HFFc6 (cell line): Measurements from ENCODE around the gene ABCC5. TPM values are rescaled to one million over a fixed set of nuclear protein-coding genes. Genes with fewer than 3 reads are reported as not detected.

Experiments
- DNase-seq: peaks from one replicate; pipeline ENCODE4 v3.0.0-alpha.2; 2018
- H3K27ac Mint-ChIP-seq: 2 replicates; pipeline ENCODE4 v1.8.0; 2020; ENCODE audit warnings: mild to moderate bottlenecking, mixed read lengths
- H3K27me3 Mint-ChIP-seq: 2 replicates; pipeline ENCODE4 v1.8.0; 2021; ENCODE audit warnings: mild to moderate bottlenecking, moderate library complexity, mixed read lengths; ENCODE audit not compliant: insufficient read depth
- H3K36me3 Mint-ChIP-seq: 2 replicates; pipeline ENCODE4 v1.8.0; 2021; ENCODE audit warnings: low read depth, mixed read lengths
- H3K4me1 Mint-ChIP-seq: 2 replicates; pipeline ENCODE4 v1.8.0; 2020; ENCODE audit warnings: low read depth, mixed read lengths
- H3K4me3 Mint-ChIP-seq: 2 replicates; pipeline ENCODE4 v1.8.0; 2020; ENCODE audit warnings: mild to moderate bottlenecking, moderate library complexity, mixed read lengths
- H3K9me3 Mint-ChIP-seq: 2 replicates; pipeline ENCODE4 v1.8.0; 2020; ENCODE audit warnings: mild to moderate bottlenecking, mixed read lengths
- CTCF ChIP-seq: fragments of 200-600 bp; sonication (generic); IDR thresholded peaks from 2 replicates; pipeline ENCODE4 v1.5.0; 2021; ENCODE audit warnings: antibody characterized with exemption, mild to moderate bottlenecking
- total RNA-seq, 6 experiments: library from RNA; stranded (reverse); fragmentation: NEBNext Ultra II Directional; extraction: Animal tissue kit (Norgen Biotek cat#: 25700); gene quantifications; 2 replicates in 1 of 6; 3 replicates in 5 of 6; pipeline ENCODE4 v1.2.3, GENCODE V29; 2021

The ABCC5 gene
- total RNA-seq, 6 experiments from 2014 or later = 16.6 to 19.6 (median 17.4) TPM

GRCh38 chr3:183896610-183897009, 121.1 kb downstream of the ABCC5 start:
- Mint-ChIP-seq H3K27ac (no peak overlapping the region), H3K4me3 (no peak overlapping the region), H3K27me3 (peaks cover 16% of the 10 kb centered on the region), H3K9me3 (no peaks in the 10 kb centered on the region; the same call in 1 of the 2 replicates), H3K36me3 (no peaks in the 10 kb centered on the region), H3K4me1 (0 out of 2 replicates have a peak, but pooled peaks cover 5% of the 10 kb centered on the region)
- no peak for TF ChIP-seq CTCF
- no peak for DNase-seq

- H3K4me3 Mint-ChIP-seq = no peak overlapping the region
- 0 out of 2 replicates have a peak, but pooled peaks cover 5% of the 10 kb centered on the region for H3K4me1 Mint-ChIP-seq
- H3K9me3 Mint-ChIP-seq = no peaks in the 10 kb centered on the region; the same call in 1 of the 2 replicates
- no peak overlapping the region for H3K27ac Mint-ChIP-seq
- no peak for TF ChIP-seq CTCF
- DNase-seq = no peak
- no peaks in the 10 kb centered on the region for H3K36me3 Mint-ChIP-seq
- peaks cover 12% of the 10 kb centered on the region for H3K27me3 Mint-ChIP-seq
Measured at GRCh38 chr3:183896184-183896583, 121.5 kb downstream of the ABCC5 start.

- Mint-ChIP-seq H3K27ac (no peak overlapping the region), H3K36me3 (no peaks in the 10 kb centered on the region), H3K4me3 (no peak overlapping the region), H3K27me3 (peaks cover 12% of the 10 kb centered on the region), H3K4me1 (0 out of 2 replicates have a peak, but pooled peaks cover 5% of the 10 kb centered on the region), H3K9me3 (no peaks in the 10 kb centered on the region; the same call in 1 of the 2 replicates)
- no peak for TF ChIP-seq CTCF
- no peak for DNase-seq
Measured at GRCh38 chr3:183895774-183896173, 121.9 kb downstream of the ABCC5 start.

GRCh38 chr3:183895296-183895695, 122.4 kb downstream of the ABCC5 start:
- H3K4me3 Mint-ChIP-seq = no peak overlapping the region
- H3K36me3 Mint-ChIP-seq = no peaks in the 10 kb centered on the region
- no peaks in the 10 kb centered on the region; the same call in 1 of the 2 replicates for H3K9me3 Mint-ChIP-seq
- DNase-seq = peak; percentile 43
- H3K27me3 Mint-ChIP-seq = peaks cover 10% of the 10 kb centered on the region
- 0 out of 2 replicates have a peak, but pooled peaks cover 5% of the 10 kb centered on the region for H3K4me1 Mint-ChIP-seq
- H3K27ac Mint-ChIP-seq = no peak overlapping the region
- peak; percentile 90 for TF ChIP-seq CTCF

- no peak for TF ChIP-seq CTCF
- peaks cover 15% of the 10 kb centered on the region for H3K27me3 Mint-ChIP-seq
Measured at GRCh38 chr3:183892610-183893214, 125.0 kb downstream of the ABCC5 start.

More at GRCh38 chr3:183892610-183893214, 125.0 kb downstream of the ABCC5 start:
- Mint-ChIP-seq H3K36me3 (no peaks in the 10 kb centered on the region), H3K9me3 (no peaks in the 10 kb centered on the region), H3K27ac (no peak overlapping the region), H3K4me3 (no peak overlapping the region), H3K4me1 (peaks cover 12% of the 10 kb centered on the region)
- DNase-seq = no peak
